Astrocyte of the cerebellum (primary cell): ENCODE data around the gene MAP3K20.
"Not testable (repeated sequence)": the region's sequence is repeated elsewhere in the genome, so short reads cannot be mapped to it uniquely, and the experiment has no call there.

Experiments used
- DNase-seq: peaks from one replicate; pipeline ENCODE4 v3.0.0-alpha.2; 2011; ENCODE audit warnings: low read depth
- H3K4me3 ChIP-seq: 2 replicates; pipeline ENCODE4 v1.5.1; 2011; ENCODE audit warnings: mild to moderate bottlenecking, low read depth, low read length, moderate library complexity
- CTCF ChIP-seq: IDR thresholded peaks from 2 replicates; pipeline ENCODE4 v1.5.1; 2012; ENCODE audit warnings: low read length, low read depth, moderate library complexity, mild to moderate bottlenecking; ENCODE audit errors: missing control alignments
- in situ Hi-C: cut with HindIII; loops from 2 replicates; pipeline ENCODE4 v1.10.0; 2017; ENCODE audit warnings: low sequenced_read_pairs

The MAP3K20 gene

GRCh38 chr2:173305303-173305702 lies 229.7 kb downstream of the MAP3K20 start:
- no peak for DNase-seq
- H3K4me3 ChIP-seq = no peak overlapping the region
- in situ Hi-C loops = no loop called here
- TF ChIP-seq CTCF = no peak

DNA sequence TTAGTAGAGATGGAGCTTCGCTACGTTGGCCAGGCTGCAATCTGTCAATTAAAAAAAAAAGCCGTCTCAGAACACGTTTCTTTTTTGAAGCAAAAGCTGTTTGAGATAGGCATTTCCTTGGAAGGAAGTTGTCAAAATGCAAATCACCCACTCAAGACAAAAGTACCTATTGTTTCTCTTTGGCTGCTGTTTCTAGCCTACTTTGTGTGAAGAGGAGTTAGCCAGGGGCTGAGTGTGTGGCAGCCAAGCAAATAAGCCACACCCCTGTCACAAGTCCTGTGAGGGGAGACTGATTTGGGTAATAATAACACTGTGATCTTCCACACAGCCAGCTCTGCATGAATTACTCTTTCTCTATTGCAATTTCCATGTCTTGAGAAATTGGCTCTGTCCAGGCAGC lies 231.6 kb downstream of the MAP3K20 start:
- in situ Hi-C loops = no loop called here
- no peak overlapping the region for H3K4me3 ChIP-seq
- TF ChIP-seq CTCF = no peak
- no peak for DNase-seq

DNA sequence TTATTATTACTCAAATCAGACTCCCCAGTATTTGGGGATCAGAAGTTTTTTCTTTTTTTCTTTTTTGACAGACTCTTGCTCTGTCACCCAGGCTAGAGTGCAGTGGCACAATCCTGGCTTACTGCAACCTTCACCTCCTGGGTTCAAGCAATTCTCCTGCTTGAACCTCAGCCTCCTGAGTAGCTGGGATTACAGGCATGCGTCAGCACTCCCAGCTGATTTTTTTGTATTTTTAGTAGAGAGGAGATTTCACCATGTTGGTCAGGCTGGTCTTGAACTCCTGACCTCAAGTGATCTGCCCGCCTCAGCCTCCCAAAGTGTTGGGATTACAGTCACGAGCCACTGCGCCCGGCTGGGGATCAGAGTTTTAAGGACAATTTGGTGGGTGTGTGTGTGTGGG lies 233.7 kb downstream of the MAP3K20 start:
- H3K4me3 ChIP-seq, in situ Hi-C loops, DNase-seq: not testable (repeated sequence)

GRCh38 chr2:173311844-173312606 lies 236.4 kb downstream of the MAP3K20 start:
- in situ Hi-C loops = no loop called here
- H3K4me3 ChIP-seq = no peak overlapping the region
- no peak for DNase-seq
- TF ChIP-seq CTCF = no peak
